GM12878 (cell line): ENCODE results near the gene COL4A2. TPM values are rescaled to one million over a fixed set of nuclear protein-coding genes. Genes with fewer than 3 reads are reported as not detected.

Source experiments
- FOS ChIP-seq: IDR thresholded peaks from 3 replicates; pipeline ENCODE4 v1.6.1; 2011; ENCODE audit warnings: borderline replicate concordance; ENCODE audit not compliant: insufficient read length; ENCODE audit errors: extremely low read depth
- LARP7 ChIP-seq: fragments of 450-650 bp; IDR thresholded peaks from 2 replicates; pipeline ENCODE4 v1.6.1; 2017; ENCODE audit warnings: mild to moderate bottlenecking
- MYB ChIP-seq: fragments of 150-350 bp; IDR thresholded peaks from 2 replicates; pipeline ENCODE4 v1.6.1; 2014; ENCODE audit warnings: mild to moderate bottlenecking, low read depth, low read length, borderline replicate concordance
- SMAD5 ChIP-seq: IDR thresholded peaks from 2 replicates; pipeline ENCODE4 v1.6.1; 2016; ENCODE audit warnings: antibody characterized with exemption, low read depth
- polyA plus RNA-seq, 11 experiments: library from polyadenylated mRNA; depleted of rRNA in 4 of 11; unstranded in 6 of 11; stranded (reverse) in 5 of 11; fragments of >200 nt; fragmentation: Nextera tagmentation in 4 of 11; fragmentation: Illumina TruSeq in 1 of 11; extraction: Ambion mirVana in 4 of 11; extraction: Trizol in 1 of 11; gene quantifications; 1 replicate in 1 of 11; 2 replicates in 10 of 11; pipeline versions ENCODE4 v1.2.1 to v1.2.3, GENCODE V29; 2011 to 2016; ENCODE audit warnings: inconsistent platforms in 2 of 11, missing spikeins in 2 of 11, low read depth in 1 of 11
- total RNA-seq, 4 experiments: library from RNA; depleted of rRNA in 3 of 4; stranded (reverse); fragments of >200 nt in 3 of 4; fragmentation: Illumina TruSeq in 1 of 4; extraction: Trizol in 1 of 4; gene quantifications; 2 replicates each; pipeline versions ENCODE4 v1.2.1 to v1.2.3, GENCODE V29; 2013 to 2021
- TF ChIP-seq, protein P1 (sequence below): IDR thresholded peaks from 2 replicates; pipeline ENCODE4 v1.6.1; 2011; ENCODE audit warnings: borderline replicate concordance, low read depth, mild to moderate bottlenecking, moderate library complexity, low read length; ENCODE audit not compliant: insufficient read depth, poor library complexity, severe bottlenecking
- TF ChIP-seq, protein P2 (sequence below), 3 experiments: IDR thresholded peaks in 2 of 3; conservative IDR thresholded peaks in 1 of 3; 2 replicates each; pipeline ENCODE4 v1.5.1; 2011; ENCODE audit warnings: low read depth in 3 of 3, low read length in 3 of 3, mild to moderate bottlenecking in 3 of 3, control low read depth in 2 of 3, moderate library complexity in 2 of 3, inconsistent platforms in 1 of 3, mixed read lengths in 1 of 3; ENCODE audit not compliant: control insufficient read depth in 2 of 3, insufficient read depth in 1 of 3; ENCODE audit errors: extremely low read depth in 1 of 3
- TF ChIP-seq, protein P3 (sequence below): fragments of 450-650 bp; IDR thresholded peaks from 2 replicates; pipeline ENCODE4 v1.6.1; 2017; ENCODE audit warnings: borderline replicate concordance
- TF ChIP-seq, protein P4 (sequence below): fragments of 450-650 bp; formaldehyde crosslinking; IDR thresholded peaks from 2 replicates; pipeline ENCODE4 v1.4.0; 2020; ENCODE audit warnings: mild to moderate bottlenecking, moderate library complexity
- TF ChIP-seq, protein P5 (sequence below): IDR thresholded peaks from 2 replicates; pipeline ENCODE4 v1.6.1; 2012; ENCODE audit warnings: low read depth, low read length, improper control_type of control experiment
- TF ChIP-seq, protein P6 (sequence below): fragments of 450-650 bp; IDR thresholded peaks from 2 replicates; pipeline ENCODE4 v1.6.1; 2016; ENCODE audit warnings: mild to moderate bottlenecking

COL4A2 gene
- total and polyA plus RNA-seq, 10 of the 15 experiments (the other 5 are each of a cell fraction or from before 2014, with no cell fraction given): 0.16 to 1.6 (median 0.62) TPM; not detected in 3

DNA sequence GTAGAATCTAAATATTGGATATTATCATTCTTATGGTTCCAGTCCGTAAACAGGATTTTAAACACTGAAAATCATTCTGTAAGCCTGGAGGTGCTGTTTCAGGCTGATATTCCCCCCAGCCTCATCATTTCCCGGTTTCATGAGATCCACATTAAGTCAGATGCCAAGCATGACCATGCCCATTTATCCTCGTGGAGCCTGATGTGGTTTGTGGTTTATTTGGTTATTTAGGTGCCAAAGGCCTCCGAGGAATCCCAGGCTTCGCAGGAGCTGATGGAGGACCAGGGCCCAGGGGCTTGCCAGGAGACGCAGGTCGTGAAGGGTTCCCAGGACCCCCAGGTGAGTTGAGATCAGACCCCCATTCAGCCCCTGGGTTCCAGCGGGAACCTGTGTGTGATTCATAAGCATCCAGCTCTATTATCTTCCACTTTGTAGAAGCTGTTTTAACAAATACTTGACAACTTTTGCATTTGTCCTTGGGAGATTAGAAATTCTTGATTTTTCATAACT is 162.0 kb downstream of the COL4A2 start (continued):
- TF ChIP-seq, protein P1, sequence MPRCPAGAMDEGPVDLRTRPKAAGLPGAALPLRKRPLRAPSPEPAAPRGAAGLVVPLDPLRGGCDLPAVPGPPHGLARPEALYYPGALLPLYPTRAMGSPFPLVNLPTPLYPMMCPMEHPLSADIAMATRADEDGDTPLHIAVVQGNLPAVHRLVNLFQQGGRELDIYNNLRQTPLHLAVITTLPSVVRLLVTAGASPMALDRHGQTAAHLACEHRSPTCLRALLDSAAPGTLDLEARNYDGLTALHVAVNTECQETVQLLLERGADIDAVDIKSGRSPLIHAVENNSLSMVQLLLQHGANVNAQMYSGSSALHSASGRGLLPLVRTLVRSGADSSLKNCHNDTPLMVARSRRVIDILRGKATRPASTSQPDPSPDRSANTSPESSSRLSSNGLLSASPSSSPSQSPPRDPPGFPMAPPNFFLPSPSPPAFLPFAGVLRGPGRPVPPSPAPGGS: no peak
- no peak for TF ChIP-seq LARP7
- TF ChIP-seq MYB: no peak
- TF ChIP-seq, protein P2, sequence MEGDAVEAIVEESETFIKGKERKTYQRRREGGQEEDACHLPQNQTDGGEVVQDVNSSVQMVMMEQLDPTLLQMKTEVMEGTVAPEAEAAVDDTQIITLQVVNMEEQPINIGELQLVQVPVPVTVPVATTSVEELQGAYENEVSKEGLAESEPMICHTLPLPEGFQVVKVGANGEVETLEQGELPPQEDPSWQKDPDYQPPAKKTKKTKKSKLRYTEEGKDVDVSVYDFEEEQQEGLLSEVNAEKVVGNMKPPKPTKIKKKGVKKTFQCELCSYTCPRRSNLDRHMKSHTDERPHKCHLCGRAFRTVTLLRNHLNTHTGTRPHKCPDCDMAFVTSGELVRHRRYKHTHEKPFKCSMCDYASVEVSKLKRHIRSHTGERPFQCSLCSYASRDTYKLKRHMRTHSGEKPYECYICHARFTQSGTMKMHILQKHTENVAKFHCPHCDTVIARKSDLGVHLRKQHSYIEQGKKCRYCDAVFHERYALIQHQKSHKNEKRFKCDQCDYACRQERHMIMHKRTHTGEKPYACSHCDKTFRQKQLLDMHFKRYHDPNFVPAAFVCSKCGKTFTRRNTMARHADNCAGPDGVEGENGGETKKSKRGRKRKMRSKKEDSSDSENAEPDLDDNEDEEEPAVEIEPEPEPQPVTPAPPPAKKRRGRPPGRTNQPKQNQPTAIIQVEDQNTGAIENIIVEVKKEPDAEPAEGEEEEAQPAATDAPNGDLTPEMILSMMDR (IDR thresholded peaks at IDR 0.05 in 2 of 3, conservative IDR thresholded peaks at IDR 0.05 in 1 of 3; ENCODE audit: control insufficient read depth in 2 of 3, extremely low read depth in 1 of 3, insufficient read depth in 1 of 3, low read depth in 3 of 3, low read length in 3 of 3): no peak
- no peak for TF ChIP-seq SMAD5
- TF ChIP-seq, protein P3, sequence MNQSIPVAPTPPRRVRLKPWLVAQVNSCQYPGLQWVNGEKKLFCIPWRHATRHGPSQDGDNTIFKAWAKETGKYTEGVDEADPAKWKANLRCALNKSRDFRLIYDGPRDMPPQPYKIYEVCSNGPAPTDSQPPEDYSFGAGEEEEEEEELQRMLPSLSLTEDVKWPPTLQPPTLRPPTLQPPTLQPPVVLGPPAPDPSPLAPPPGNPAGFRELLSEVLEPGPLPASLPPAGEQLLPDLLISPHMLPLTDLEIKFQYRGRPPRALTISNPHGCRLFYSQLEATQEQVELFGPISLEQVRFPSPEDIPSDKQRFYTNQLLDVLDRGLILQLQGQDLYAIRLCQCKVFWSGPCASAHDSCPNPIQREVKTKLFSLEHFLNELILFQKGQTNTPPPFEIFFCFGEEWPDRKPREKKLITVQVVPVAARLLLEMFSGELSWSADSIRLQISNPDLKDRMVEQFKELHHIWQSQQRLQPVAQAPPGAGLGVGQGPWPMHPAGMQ: no peak
- TF ChIP-seq FOS: no peak
- TF ChIP-seq, protein P4, sequence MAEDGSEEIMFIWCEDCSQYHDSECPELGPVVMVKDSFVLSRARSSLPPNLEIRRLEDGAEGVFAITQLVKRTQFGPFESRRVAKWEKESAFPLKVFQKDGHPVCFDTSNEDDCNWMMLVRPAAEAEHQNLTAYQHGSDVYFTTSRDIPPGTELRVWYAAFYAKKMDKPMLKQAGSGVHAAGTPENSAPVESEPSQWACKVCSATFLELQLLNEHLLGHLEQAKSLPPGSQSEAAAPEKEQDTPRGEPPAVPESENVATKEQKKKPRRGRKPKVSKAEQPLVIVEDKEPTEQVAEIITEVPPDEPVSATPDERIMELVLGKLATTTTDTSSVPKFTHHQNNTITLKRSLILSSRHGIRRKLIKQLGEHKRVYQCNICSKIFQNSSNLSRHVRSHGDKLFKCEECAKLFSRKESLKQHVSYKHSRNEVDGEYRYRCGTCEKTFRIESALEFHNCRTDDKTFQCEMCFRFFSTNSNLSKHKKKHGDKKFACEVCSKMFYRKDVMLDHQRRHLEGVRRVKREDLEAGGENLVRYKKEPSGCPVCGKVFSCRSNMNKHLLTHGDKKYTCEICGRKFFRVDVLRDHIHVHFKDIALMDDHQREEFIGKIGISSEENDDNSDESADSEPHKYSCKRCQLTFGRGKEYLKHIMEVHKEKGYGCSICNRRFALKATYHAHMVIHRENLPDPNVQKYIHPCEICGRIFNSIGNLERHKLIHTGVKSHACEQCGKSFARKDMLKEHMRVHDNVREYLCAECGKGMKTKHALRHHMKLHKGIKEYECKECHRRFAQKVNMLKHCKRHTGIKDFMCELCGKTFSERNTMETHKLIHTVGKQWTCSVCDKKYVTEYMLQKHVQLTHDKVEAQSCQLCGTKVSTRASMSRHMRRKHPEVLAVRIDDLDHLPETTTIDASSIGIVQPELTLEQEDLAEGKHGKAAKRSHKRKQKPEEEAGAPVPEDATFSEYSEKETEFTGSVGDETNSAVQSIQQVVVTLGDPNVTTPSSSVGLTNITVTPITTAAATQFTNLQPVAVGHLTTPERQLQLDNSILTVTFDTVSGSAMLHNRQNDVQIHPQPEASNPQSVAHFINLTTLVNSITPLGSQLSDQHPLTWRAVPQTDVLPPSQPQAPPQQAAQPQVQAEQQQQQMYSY: no peak
- TF ChIP-seq, protein P5, sequence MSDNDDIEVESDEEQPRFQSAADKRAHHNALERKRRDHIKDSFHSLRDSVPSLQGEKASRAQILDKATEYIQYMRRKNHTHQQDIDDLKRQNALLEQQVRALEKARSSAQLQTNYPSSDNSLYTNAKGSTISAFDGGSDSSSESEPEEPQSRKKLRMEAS: no peak
- TF ChIP-seq, protein P6, sequence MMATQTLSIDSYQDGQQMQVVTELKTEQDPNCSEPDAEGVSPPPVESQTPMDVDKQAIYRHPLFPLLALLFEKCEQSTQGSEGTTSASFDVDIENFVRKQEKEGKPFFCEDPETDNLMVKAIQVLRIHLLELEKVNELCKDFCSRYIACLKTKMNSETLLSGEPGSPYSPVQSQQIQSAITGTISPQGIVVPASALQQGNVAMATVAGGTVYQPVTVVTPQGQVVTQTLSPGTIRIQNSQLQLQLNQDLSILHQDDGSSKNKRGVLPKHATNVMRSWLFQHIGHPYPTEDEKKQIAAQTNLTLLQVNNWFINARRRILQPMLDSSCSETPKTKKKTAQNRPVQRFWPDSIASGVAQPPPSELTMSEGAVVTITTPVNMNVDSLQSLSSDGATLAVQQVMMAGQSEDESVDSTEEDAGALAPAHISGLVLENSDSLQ: no peak
